HG03342 (cell line): ENCODE results near the gene AGAP1.

Source experiments
- ATAC-seq: cut with Tn5 transposase; IDR thresholded peaks from one replicate; pipeline ENCODE4 v1.9.1; 2021; ENCODE audit warnings: mild to moderate bottlenecking, moderate library complexity; ENCODE audit not compliant: unreplicated experiment

AGAP1 gene

GRCh38 chr2:235781775-235782174 lies 287.9 kb downstream of the AGAP1 start:
- ATAC-seq = no peak

- no peak for ATAC-seq
Measured at GRCh38 chr2:235784788-235785187, 290.9 kb downstream of the AGAP1 start.

- no peak for ATAC-seq
Measured at GRCh38 chr2:235789552-235789951, 295.7 kb downstream of the AGAP1 start.

- no peak for ATAC-seq
Measured at GRCh38 chr2:235793163-235793752, 299.4 kb downstream of the AGAP1 start.

DNA sequence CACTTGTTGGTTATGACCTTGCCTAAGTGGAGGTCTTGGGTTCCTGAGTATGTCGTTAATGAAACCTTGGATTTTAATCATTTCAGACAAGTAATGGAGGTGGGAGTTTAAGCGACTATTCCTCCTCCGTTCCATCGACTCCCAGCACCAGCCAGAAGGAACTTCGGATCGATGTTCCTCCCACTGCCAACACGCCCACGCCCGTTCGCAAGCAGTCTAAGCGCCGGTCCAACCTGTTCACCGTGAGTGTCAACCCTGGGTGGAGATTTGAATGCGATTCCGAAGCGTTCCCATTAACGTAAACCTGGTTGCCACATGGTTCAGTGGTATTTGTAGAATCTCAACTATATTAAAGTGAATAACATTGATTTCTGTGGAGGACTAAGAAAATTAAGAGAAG lies 305.4 kb downstream of the AGAP1 start:
- no peak for ATAC-seq

DNA sequence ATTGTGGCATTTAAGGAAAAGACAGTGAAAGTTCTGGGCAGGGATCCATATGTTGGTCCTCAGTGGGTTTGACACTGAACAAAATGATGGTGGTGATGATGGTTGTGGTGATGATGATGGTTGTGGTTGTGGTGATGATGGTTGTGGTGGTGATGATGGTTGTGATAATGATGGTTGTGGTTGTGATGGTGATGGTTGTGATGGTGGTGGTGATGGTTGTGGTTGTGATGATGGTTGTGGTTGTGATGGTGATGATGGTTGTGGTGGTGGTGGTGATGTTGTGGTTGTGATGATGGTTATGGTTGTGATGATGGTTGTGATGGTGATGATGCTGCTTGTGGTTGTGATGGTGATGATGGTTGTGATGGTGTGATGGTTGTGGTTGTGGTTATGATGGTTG lies 308.7 kb downstream of the AGAP1 start:
- no peak for ATAC-seq

GRCh38 chr2:235803028-235803427 lies 309.2 kb downstream of the AGAP1 start:
- no peak for ATAC-seq

DNA sequence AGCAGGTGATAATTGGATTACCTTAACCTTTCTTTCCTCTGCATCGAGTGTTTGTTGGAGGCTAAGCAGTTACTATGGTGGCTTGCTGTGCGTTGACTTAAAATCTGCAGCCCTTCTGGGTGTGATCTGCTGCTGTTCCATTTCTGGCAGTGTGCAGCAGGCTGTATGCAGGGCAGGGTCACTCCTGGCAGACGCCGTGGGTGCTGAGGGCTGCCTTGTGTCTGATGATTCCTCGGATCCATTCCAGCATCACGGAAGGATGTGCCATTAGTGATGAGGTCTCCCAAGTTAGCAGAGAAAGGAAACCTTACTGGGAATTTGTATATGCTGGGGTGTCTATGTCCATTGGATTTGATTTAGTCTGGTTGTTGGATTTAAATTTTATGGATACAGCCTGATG lies 310.8 kb downstream of the AGAP1 start:
- no peak for ATAC-seq

- no peak for ATAC-seq
Measured at GRCh38 chr2:235806986-235807750, 313.3 kb downstream of the AGAP1 start.

DNA sequence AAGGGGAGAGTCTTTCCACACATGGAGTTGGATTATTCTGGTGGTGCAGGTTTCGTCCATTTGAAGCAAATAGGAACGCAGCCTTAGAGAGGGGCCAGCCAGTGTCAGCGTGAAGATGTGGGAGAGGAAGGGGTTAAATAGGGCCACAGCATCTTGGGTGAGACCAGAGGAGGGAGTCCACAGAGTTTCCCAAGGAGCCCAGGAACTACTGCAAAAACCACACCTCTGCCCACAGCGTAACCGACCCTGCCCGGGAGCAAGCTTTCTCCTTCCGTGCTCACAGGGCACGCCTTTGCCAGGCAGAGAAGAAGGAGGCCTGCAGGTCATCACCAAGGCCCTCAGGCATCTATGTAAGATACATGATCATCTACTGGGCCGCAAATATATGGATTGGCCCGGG lies 314.5 kb downstream of the AGAP1 start:
- ATAC-seq = no peak

- ATAC-seq = no peak
Measured at GRCh38 chr2:235810252-235810651, 316.4 kb downstream of the AGAP1 start.

DNA sequence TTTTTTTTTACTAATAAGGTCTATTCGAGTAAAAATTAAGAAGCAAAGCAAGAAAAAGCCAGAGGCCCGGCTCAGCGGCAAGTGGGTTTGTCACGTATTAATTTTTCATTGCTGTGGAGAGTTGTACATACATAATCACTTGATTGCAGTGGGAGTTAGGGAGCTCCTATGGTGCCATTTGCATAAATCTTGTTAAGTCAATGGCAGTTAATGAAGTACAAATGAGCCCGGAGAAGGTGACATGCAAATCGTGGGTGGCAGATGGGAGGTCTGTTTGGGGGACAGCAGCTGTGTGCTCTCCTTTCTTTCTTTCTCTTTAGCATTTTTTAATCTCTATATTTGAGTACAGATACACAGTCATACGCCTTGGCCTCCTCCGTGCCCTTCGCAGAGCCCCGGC lies 317.0 kb downstream of the AGAP1 start:
- ATAC-seq = no peak

DNA sequence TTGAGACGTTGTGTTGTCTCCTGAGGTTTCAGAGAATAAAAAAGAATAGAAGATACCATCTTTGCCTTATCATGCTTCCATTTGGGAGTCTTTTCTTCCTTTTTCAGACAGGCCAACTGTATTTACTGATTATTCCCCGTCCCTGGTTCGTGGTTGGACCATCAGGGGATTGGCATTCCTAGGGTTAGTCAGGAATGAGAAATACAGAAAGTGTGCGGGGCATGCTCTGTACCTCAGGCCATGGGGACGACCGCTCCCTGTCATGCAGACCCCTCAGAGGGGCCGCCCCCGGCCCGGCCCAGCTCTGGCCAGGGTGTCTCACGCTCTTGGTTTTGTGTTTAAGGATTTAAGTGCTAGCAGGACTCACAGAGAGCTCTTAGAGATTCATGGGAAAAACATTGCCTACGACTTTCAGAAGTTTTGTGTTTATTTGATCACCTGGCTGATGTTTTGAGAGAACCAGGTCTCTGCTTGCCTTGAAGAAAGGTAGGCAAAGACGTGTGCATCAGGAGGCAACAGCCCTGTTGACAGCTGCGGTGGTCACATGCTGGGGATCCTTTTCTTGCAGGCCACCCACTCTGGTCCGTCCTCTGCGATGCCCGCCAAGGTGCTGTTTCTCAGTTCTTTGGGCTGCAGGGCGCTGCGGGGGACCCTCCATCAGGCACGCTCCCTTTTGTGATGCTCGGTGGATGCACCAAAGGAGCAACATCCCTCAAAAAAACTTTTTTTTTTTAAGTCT lies 317.8 kb downstream of the AGAP1 start:
- ATAC-seq = no peak

GRCh38 chr2:235812185-235812665 lies 318.4 kb downstream of the AGAP1 start:
- ATAC-seq = no peak

DNA sequence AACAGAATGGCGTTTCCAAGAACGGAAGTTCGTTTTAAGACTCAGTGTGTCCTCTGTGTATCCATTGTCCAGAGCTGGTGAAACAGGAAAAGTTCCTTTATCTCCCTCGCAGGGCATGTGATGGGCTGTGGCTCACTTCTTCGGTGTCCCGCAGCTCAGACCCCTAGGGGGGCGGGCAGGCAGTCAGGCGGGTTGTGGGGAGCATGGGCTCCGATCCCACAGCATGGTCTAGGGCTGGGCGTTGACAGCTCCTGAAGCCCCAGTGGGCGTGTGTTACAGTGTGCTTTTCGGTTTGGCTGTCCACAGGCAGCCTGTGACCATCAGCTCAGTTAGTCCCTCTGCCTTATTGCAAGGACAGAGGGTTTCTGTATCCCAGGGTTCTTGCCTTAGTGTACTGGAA lies 319.6 kb downstream of the AGAP1 start:
- no peak for ATAC-seq

- ATAC-seq = no peak
Measured at GRCh38 chr2:235820571-235820970, 326.7 kb downstream of the AGAP1 start.

DNA sequence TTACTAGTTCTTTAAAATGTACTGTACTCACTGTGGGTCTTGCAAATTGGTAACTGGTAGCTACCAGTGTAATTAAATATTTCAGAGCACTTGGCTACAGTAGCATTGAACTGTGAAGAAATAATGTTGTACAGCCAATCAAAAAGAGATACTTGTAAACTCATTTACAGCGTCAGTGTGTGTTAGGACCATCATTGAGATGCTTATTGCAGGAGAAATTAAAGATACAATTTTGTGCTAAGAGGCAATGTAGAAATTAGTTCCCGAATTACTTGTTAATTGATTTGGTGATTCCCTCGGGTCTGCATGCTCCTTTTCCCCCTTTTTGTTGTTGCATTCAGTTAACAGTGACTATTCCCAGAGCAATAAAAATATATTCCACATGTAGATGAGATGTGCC lies 330.5 kb downstream of the AGAP1 start:
- no peak for ATAC-seq

GRCh38 chr2:235825946-235826345 lies 332.1 kb downstream of the AGAP1 start:
- no peak for ATAC-seq

DNA sequence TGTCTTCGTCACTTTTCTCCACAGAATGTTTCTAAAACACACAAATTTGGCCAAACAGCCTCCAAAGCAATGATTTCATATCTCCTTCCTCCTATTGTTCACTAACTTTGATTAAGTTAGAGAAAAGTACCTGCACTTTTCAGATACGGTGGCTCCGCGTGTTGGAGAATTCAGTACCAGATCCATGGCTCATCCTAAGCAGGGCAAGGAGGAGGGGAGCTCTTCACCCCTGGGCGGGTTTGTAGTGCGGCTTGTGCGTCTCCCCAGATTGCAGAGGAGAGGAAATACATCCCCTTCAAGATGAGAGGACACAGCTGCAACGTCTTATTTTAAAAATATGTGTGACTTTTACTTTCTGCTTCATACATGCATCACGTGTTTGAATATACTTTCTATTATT lies 333.0 kb downstream of the AGAP1 start:
- ATAC-seq = no peak

GRCh38 chr2:235827585-235827992 lies 333.7 kb downstream of the AGAP1 start:
- ATAC-seq = no peak

GRCh38 chr2:235829726-235830125 lies 335.9 kb downstream of the AGAP1 start:
- no peak for ATAC-seq

DNA sequence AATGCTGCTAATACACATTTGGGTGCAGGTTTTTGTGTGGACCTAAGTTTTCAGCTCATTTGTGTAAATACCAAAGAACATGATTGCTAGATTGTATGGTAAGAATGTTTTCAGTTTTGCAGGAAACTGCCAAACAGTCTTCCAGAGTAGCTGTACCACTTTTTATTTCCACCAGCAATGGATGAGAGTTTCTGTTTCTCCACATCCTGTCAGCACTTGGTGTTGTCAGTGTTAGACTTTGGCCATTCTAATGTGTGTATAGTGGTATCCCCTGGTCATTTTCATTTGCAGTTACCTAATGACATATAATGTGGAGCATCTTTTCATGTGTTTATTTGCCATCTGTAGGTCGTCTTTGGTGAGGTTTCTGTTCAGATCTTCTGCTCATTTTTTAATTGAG lies 337.9 kb downstream of the AGAP1 start:
- ATAC-seq = no peak
